Cardiac fibroblast (primary cell): ENCODE measurements around the gene LRRC8B.

Experiments used
- DNase-seq, 2 donors: peaks; one replicate each; pipeline versions ENCODE4 v3.0.0 to v3.0.0-alpha.2; 2010; ENCODE audit warnings: low read depth in 2 of 2
- H3K4me3 ChIP-seq, 2 donors: replicated peaks in 1 of 2; 1 replicate in 1 of 2; 2 replicates in 1 of 2; pipeline ENCODE4 v1.5.1; 2011; ENCODE audit warnings: low read depth in 2 of 2, low read length in 2 of 2, mild to moderate bottlenecking in 2 of 2, moderate library complexity in 1 of 2
- TF ChIP-seq, protein P1 (sequence below): IDR thresholded peaks from one replicate; pipeline ENCODE4 v1.5.1; 2011; ENCODE audit warnings: low read depth, mild to moderate bottlenecking, low read length, inconsistent platforms

LRRC8B gene

DNA sequence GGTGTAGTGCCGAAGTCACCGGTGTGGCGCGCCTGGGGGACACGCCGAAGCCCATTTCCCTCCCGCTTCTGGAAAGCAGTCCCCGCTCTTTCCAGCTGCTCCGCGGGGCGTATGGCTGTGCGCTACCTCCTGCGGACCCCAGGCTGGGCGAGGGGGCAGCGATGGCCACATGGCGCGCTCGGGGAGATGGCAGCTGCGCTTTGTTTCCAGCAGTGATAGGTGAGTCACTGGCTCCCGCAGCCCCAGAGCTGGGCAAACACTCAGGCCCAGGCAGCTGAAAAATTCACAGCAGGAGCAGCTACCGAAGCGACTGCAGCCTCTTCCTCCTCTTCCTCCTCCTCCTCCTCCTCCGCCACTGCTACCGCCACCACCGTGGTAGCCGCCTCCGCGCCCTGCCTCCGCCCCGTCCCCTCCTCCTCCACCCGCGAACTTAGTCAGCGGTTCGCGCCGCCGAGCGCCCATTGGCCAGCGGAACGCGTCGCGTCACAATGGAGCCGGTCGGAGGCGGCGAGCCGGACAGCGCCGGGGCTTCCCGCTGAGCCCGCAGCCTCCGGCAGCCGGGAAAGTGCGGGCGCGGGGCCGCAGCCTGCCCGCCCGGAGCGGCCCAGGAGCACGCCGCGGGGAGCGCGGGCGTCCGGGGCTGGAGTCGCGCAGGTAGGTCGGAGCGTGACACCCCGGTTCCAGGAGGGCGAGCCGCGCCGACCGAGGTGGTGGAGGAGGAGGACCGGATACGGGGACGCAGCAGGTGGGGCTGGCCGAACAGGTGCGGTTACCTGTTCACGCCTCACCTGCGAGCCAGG, at the start of gene LRRC8B:
Gene LRRC8B, plus strand, starts transcription at position 461 of the 800 bp plus-strand sequence. CDS start 57,822 bp downstream, outside the sequence.
- peak; percentile 81 to 83 for DNase-seq
- H3K4me3 ChIP-seq: peak within 1 kb of the TSS; percentile 85 to 99
- TF ChIP-seq, protein P1, sequence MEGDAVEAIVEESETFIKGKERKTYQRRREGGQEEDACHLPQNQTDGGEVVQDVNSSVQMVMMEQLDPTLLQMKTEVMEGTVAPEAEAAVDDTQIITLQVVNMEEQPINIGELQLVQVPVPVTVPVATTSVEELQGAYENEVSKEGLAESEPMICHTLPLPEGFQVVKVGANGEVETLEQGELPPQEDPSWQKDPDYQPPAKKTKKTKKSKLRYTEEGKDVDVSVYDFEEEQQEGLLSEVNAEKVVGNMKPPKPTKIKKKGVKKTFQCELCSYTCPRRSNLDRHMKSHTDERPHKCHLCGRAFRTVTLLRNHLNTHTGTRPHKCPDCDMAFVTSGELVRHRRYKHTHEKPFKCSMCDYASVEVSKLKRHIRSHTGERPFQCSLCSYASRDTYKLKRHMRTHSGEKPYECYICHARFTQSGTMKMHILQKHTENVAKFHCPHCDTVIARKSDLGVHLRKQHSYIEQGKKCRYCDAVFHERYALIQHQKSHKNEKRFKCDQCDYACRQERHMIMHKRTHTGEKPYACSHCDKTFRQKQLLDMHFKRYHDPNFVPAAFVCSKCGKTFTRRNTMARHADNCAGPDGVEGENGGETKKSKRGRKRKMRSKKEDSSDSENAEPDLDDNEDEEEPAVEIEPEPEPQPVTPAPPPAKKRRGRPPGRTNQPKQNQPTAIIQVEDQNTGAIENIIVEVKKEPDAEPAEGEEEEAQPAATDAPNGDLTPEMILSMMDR: no peak

DNA sequence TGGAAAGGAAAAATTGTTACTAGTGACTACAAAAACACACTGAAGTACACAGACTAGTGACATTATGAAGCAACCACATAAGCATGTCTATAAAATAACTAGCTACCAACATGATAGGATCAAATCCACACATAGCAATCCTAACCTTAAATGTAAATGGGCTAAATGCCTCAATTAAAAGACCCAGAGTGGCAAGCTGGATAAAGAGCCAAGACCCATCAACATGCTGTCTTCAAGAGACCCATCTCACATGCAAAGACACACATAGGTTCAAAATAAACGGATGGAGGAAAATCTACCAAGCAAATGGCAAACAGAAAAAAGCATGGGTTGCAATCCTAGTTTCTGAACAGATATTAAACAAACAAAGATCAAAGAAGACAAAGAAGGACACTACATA, 49.4 kb upstream of the LRRC8B start:
- H3K4me3 ChIP-seq: no peak overlapping the region
- DNase-seq: no peak
- TF ChIP-seq, protein P1: no peak

DNA sequence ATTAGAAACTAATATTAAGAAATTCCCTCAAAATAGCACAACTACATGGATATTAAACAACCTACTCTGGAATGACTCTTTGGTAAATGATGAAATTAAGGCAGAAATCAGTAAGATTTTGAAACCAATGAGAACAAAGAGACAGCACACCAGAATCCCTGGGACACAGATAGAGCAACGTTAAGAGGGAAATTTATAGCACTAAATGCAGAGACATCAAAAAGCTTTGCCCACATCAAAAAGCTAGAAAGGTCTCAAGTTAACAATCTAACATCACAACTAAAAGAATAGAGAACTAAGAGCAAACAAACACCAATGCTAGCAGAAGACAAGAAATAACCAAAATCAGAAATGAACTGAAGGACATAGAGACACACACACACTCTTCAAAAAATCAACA, 48.6 kb upstream of the LRRC8B start:
- TF ChIP-seq, protein P1: no peak
- H3K4me3 ChIP-seq: no peak overlapping the region
- DNase-seq: no peak

DNA sequence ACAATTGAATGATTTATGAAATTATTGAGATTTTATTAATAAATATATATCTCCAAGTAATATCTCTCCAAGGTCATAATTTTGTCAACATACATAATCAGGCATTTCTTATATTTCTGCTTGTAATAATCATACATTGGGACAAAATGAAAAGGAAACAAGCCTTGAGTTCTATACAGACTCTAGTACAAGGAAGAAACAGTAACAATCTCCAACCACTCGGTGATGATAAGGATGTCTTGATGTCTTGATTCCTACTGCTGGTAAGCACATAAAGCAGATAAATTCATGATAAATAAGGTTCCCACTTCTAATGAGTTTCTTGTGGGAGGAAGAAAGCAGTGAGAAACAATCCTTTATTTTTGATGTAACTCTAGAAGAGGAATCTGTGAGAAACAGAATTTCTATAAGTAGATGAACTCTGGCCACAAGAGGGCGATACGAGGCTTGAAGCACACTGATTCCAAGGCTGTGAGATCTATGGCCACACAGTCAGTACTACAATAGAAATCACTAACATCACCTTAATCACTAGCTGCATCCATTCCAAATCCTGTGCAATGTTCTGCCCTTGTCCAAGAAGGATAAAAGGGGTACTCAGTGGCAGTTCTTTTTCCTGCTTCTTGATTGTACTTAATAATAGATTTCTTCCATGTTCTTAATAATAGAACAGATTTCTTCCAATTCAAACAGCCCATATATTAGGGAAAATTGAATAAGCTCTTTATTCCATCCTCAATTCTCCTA, 41.4 kb upstream of the LRRC8B start:
- DNase-seq: peak; percentile 88 to 89
- no peak overlapping the region for H3K4me3 ChIP-seq
- TF ChIP-seq, protein P1: peak; percentile 63

DNA sequence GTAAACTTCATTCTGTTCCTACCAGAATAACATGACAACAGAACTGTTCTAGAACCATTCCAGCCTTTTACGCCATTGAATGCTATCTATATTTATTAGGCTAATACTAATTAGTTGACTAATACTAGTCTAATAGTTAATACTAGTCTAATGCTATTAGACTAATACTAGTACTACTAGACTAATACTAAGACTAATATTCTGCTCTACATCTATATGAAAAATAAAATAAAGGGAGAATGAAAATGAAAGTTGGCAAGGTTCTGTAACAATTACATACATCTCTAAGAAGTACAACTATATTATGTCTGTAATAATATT, 40.9 kb upstream of the LRRC8B start:
- DNase-seq: no peak

DNA sequence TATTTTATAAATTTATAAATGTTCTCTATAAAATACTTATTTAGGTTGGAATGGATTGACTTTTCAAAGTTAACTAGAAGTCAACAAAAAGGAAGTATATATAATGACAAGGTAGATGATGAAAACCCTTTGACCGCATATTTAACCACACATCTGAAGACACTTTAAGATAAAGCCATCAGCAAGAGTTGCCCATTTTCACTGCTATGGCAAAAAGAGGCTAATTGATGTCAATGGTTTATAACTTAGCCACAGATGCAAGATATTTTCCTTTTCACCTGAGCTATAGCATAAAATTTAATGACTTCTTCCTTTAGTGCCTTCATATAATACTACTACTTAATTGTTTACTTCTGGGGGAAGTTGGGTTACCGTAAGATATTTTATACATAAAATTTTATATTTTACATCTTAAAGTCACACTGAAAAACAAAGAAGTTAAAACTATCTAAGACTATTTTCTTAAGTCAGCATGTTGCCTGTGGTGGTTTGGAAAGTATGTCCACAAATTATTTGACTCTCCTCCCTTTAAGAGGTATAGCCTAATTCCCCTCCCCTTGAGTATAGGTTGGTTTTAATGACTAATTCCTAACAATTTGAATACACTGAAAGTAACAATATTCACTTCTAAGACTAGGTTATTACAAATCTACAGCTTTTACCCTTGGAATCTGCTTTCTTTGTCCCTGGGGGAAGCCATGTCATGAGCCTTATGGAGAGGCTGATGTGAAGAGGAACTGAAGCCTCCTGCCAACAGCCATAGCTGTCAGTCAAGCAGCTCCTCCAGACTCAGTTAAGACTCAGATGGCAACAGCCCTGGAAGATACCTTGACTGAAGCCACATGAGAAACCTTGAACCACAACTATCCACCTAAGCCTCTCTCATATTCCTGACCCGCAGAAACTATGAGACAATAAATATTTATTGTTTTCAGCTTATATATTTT, 40.3 kb upstream of the LRRC8B start:
- H3K4me3 ChIP-seq: no peak overlapping the region
- DNase-seq: no peak
- TF ChIP-seq, protein P1: no peak

More for the DNA sequence above, 40.9 kb upstream of the LRRC8B start:
- TF ChIP-seq, protein P1: no peak
- H3K4me3 ChIP-seq: no peak overlapping the region
